Activated T-cell treated with anti-CD3 and anti-CD28 coated beads, Interleukin-2, amount 50 U/mL, for 48 hours (primary cell): ENCODE results near the gene CFAP300.
A peak's percentile ranks its signal among the peaks of the same experiment; 100 is the strongest.

Experiments used
- DNase-seq, 2 experiments: peaks; one replicate each; pipeline ENCODE4 v3.0.0-alpha.2; 2020

Gene CFAP300

DNA sequence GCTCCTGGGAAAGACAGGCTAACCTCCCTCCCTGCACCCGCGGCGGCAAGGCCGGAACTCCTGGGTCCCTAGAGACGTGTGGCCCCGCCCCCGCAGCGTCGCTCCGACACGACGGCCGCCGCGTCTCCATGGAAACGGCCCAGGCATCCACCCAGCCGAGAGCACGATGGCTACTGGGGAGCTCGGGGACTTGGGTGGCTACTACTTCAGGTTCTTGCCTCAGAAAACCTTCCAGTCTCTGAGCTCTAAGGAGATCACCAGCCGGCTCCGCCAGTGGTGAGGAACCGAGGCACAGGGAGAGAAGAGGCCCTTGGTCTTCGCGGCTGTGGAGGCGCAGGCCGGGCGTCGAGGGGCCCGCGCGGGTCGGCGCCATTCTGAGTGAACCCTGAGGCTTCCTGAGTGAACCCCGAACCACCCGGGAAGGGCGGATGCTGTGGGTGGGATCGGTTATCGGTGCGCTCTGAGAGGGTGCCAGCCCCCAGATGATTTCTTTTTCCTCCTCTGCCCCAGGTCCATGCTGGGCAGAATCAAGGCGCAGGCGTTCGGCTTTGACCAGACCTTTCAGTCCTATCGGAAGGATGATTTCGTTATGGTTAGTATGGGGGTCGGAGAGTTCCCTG, at the start of gene CFAP300:
CFAP300 (plus strand) TSS at position 133 of the 620 bp plus-strand sequence; CDS start at position 167, 34 bp downstream.
- peak; percentile 58 to 71 for DNase-seq

DNA sequence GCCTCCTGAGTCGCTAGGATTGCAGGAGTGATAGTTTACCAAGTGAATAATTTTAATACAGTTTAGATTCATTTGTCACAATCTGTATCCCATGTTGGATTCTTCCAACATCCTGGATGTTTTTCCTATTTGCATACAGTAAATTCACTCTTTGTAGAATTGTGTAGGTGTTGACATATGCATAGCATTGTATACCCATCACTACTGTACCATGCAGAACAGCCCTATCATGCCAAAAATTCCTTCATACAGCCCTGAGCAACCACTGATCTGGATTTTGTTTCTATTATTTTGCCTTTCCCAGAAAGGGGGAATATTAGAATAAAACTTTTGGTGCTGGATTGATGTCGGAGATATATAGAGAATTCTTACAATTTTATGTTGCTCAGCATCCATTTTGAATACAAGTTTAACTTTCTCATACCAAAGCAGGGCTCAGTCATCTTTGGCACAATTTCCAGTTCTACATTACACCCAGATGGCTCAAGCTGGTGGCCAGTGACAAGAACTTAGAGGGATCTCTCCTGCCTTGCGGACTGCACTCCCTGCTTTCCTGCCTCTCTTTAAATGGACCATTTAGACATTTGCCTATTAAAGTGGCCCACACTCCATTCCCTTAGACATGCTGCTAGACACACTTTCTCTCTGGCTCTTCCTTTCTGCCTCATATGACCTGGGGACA, 45.4 kb upstream of the CFAP300 start:
- no peak for DNase-seq

DNA sequence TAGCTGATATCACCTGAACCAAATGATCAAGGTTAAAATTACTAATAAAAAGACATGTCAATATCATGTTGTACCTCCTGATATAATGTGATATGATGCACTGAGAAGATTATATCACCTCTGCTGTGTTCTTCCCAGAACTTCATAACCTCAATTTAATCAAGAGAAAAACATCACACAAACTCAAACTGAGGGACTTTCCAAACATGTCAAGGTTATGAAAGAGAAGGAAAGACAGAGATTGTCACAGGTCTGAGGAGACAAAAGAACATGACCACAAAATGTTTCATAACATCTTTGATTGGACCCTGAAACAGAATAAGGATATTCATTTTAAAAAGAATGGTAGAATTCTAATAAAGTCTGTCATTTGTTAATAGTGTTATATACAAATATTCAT, 43.0 kb upstream of the CFAP300 start:
- DNase-seq = no peak

DNA sequence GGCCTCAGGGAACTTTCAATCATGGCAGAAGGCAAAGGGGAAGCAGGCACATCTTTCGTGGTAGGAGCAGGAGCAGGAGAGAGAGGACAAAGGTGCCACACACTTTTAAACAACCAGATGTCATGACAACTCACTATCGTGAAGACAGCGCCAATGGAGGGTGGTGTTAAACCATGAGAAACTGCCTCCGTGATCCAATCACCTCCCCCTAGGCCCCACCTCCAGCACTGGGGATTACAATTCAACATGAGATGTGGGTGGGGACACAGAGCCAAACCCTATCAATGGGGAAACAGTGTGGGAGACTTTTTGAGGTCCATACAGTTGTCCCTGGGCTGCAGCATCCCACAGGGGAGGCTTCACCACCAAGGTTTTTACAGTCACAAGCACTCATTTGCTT, 41.9 kb upstream of the CFAP300 start:
- no peak for DNase-seq

DNA sequence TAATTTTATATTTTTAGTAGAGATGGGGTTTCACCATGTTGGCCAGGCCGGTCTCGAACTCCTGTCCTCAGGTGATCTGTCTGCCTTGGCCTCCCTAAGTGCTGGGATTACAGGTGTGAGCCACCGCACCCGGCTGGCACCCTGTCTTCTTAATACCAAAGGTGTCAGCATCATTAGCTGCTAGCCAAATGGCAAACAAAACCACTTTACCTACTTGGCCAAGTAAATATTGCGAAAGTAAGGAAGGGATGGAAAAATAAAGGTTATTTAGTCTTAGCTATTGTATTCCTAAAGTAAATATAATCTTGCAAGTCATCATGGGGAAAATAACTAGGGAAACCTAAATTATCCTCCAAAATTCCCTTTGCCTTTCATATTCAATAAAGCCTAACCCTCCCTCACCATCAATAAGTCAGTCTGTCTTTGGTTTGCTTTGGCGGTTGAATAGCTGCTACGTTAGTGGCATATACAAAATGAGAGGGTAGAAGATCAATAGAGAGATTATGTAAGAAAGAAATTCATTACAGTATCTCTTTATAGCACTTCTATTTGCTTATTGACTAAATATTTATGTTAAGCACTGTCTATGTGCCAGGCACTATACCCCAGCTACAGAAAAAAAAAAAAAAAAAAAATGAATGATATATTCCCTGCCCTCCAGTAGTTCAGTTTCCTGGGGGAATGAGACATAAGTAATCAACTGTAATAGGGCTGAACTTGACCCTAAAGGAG, 40.2 kb upstream of the CFAP300 start:
- no peak for DNase-seq

DNA sequence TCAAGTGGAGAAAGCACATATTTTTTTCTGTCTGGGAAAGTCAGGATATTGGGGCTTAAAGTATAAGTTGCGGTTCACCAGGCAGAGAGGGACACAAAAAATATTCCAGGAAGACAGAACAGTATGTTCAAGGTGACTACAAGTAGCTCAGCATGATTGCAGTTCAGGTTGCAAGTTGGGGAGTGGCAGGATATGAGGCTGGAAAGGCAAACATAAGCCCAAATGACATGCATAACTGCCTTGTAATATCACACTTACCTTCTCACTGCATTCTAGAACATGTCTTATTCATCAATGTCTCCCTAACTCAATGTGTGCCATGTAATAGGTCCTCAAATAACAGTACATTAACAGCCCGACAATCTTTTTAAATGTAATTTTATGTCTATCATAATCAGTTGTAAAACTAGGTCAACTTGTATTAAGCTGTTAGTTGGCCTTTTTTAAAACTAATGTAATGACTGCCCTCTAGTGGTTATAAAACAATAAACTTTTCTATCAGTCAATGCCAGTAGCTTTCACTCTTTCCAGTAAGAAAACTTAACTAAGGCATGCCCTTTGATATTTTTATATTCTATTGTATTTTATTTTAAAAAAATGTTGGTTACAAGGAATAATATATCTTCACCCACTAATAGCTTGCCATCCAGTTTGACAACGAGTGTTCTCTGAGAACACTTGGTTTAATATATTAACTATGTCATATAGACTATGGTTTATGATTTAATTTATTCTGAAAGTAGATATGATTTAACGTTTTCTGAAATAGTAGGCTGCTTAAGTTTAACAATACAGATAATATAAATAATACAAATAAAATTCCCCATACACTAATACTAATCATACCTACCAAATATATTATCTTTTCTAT, 39.4 kb upstream of the CFAP300 start:
- no peak for DNase-seq

DNA sequence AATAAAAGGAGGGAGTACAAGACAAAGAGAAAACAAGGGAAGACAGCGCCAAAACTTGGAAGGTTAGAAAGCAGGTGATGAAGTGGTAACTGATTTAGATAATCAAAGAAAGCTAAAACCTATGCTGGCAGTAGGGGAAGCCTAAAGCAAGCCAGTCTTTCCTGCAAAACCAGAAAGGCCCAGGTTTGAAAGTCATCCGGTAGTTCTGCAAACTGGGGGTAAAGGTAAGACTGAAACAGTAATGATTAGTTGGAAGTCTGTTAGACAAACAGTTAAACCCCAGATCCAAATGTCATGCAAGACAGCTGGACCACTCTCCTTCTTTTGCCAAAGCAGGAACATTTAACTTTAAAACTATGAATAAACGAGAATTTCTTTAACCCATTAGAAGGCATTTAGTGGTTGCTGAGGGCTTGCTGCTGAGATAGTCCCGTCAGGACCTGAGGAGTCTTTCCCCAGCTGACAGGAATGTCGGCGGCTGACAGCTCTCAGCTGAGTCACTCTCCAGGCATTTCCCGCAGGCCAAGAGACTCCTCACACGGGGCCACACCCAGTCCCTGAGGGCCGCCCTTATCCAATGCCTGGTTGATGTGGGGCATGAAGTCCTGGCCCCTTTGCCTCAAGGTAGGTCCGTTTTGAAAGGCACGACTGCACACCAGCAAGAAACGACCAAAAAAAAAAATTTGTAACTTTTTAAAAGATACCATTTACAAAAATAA, 36.3 kb upstream of the CFAP300 start:
- no peak for DNase-seq

DNA sequence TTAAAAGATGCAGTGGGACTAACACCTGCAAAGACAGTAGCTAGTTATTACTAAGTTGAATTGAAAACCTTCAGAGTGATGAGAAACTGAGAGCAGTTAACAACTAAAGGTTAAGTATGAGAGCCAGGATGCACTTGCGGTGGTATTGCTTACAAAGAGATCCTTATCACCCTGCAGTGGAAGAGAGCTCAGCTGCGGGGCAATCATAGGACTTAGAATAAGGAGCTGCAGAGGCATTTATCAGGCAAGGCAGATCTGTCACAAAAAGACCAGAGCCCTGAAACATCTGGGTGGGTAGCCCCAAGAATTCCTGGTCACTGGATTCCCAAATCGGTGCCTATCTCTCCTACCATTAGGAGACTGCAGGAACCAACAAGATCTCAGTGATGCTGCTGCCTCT, 34.3 kb upstream of the CFAP300 start:
- DNase-seq = no peak

DNA sequence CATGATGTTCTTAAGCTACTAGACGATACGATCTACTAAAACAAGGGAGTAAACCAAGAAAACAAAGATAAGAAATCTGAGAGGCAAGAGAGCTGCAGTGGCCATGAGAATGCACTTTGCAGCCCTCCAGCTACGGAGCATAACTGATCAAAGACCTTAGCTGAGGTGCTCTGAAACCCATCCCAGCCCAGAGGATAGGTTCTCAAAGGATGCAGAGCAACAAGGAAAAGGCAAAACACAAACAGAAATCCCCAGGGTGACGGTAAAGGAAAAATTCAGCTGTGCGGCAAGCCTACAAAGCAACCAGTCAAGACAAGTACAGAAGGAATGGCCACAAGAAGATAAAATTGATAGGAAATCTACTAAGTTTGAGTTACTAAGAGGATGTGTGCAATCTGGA, 32.5 kb upstream of the CFAP300 start:
- DNase-seq = no peak

DNA sequence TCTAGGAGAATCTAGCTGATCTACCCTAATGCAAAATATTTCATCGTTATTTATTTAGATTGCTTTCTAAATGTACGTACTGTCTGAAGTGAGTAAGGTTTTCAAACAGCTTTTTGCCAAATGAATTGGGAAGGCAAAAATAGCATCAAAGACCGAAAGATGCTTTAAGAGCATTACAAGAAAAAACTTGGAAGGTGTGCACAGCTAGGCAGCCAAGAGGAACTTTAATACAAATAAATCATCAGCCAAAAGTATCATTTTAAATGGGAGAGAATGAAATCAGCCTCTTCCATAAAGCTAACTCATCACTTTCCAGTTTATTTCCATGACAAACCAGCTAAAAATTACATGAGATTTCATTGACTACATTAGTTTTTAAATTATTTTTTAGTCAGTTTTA, 30.2 kb upstream of the CFAP300 start:
- DNase-seq = no peak

DNA sequence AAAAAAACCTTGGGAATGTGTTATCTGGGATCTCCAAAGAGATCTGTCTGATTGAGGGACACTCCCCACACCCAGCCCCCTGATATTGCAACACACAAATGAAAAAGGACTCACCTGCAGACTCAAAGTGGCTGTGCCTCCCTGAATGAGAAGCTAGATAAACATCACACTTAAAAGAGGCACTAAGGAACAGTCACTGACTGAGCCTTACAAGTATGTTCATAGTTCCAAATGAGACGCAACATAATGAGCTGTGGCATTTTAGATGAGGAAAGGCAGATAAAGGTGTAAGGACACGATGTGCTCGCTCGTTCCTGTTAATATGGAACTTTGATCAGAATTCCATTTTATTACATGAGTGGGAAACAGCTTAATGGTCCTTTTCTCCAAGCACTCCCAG, 21.0 kb upstream of the CFAP300 start:
- DNase-seq = no peak

DNA sequence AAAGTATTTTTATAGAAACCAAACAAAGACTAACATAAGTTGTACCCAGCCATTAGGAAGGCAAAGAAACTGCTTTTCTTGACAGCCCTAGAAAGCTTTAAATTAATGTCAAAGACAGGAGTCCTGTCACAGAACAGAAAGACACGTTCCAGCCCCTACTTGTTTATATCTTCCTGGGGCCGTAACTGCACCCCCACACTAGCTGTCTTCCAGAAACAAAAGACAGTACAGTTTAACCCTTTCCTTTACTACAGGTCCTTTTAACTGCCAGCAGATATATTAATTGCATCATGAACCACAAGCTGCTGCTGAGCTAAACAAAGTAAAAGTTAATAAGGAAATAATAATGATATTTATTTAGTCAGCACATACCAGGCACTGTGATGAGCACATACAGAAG, 20.3 kb upstream of the CFAP300 start:
- DNase-seq = no peak

DNA sequence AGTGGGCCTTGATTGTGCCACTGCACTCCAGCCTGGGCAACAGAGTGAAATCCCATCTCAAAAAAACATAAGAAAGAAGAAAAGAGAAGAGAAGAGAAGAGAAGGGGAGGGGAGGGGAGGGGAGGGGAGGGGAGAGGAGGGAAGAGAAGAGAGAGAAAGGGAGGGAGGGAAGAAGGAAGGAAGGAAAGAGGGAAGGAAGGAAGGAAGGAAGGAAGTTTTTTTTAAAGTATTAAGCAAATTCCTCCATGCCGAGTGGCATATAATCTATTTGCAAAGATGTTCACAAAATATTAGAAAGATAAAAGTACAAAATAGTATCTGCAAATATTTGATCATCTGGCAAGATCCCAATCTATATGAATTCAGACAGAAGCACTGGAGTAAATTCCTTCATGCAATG, 10.5 kb upstream of the CFAP300 start:
- DNase-seq = no peak

DNA sequence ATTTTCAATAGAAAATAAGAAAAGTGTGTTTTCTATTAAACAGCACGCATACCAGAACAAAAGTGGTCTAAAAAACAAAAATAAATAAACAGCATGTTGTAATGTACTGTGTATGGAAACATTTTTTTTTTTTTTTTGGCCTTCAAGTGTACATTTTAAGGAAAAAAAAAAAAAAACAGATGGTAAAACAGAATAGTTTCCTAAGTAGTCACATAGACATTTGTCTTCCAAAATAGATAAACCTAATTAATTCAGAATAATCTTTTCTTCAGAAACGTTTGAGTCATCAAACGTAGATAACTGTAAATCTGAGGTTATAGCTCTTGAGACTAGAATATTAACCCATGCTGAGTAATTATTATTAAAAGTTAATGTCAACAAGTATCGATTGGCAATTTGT, 396 bp upstream of the CFAP300 start:
- DNase-seq = no peak

DNA sequence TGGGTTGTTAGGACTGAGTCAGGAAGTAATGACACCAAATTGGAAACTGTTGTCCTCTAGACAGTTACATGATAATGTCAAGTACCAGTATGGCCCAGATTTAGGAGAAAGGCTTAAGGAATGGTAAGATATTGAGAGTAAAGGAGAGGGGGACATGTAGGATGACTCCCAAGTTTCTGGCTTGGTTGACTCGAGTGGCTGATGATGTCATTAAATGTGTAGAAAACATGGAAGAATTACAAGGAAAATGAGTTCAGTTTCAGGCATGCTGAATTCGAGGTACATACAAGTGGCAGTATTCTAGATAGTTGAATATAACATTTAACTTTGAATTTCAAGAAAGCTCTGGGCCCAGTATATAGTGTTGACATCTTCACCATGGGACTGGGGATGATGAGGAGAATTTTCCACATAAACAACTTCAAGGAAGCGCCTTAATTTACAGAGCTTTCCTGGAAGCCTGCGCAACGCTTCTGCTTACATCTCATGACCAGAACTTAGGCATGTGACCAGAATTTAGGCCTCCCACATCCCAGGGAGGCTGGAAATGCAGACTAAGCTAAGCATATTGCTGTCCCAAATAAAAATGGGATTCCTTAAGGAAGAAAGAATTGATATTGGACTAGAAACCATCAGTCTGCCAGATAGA, 3.8 kb downstream of the CFAP300 start:
- no peak for DNase-seq

DNA sequence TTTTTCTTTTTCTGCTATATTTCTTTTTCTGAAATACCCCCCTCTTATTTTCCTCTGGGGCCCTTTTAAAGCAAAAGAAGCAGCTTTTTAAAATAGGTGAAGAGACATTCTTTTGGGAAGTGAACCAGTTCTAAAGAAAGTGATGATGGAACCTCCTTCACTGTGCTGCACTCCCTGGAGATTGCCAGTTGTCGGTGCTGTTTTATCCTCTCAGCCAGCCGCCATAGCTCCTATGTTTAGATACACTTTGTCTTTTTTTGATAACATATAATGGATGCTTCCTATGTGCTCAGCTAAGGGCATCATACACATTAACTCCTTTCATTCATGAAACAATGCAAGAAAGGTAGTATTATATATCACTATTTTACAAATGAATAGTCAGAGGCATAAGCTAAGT, 14.0 kb downstream of the CFAP300 start:
- no peak for DNase-seq

DNA sequence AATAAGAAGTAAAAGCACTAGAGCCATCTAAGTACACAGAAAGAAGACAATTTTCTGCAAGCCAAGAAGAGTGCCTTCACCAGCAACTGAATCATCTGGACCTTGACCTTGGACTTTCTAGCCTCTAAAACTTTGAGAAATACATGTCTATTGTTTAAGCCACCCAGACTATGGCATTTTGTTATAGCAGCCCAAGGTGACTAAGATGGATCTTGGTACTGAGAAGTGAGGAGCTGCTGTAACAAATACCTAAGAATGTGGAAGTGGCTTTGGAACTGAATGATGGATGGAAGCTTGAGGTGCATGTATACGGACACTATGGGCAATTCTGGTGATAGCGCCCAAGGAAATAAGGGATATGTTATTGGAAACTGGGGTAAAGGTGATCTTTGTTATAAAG, 14.9 kb downstream of the CFAP300 start:
- no peak for DNase-seq

DNA sequence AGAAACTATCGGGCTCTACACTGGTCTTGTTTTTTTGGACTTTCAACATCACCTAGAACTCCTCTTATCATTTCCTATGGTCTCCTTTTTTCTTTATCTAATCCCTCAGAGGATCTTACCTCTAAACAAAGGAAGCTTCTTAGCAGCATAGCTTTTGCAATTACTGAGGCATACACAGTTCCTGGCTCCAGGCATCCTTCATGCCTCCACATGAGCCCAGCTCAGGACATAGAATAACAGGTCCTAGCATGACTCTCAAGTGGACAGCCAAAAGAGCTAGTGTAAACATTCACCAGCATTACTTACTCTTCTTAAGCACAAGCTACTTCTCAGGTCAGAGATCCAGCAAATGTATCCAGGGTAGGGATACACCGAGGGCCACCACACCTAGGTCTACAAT, 17.1 kb downstream of the CFAP300 start:
- no peak for DNase-seq

DNA sequence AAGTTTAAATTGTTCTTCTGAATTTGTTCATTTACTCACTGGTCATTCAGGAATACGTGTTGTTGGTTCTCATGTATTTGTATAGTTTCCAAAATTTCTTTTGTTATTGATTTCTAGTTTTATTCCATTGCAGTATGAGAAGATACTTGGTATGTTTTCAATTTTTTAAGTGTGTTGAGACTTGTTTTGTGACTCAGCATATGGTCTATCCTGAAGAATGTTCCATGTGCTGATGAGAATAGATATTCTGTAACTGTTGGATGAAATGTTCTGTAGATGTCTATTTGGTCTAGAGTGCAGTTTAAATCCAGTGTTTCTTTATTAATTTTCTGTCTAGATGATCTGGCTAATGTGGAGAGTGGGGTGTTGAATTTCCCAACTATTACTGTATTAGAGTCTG, 23.5 kb downstream of the CFAP300 start:
- DNase-seq = no peak

DNA sequence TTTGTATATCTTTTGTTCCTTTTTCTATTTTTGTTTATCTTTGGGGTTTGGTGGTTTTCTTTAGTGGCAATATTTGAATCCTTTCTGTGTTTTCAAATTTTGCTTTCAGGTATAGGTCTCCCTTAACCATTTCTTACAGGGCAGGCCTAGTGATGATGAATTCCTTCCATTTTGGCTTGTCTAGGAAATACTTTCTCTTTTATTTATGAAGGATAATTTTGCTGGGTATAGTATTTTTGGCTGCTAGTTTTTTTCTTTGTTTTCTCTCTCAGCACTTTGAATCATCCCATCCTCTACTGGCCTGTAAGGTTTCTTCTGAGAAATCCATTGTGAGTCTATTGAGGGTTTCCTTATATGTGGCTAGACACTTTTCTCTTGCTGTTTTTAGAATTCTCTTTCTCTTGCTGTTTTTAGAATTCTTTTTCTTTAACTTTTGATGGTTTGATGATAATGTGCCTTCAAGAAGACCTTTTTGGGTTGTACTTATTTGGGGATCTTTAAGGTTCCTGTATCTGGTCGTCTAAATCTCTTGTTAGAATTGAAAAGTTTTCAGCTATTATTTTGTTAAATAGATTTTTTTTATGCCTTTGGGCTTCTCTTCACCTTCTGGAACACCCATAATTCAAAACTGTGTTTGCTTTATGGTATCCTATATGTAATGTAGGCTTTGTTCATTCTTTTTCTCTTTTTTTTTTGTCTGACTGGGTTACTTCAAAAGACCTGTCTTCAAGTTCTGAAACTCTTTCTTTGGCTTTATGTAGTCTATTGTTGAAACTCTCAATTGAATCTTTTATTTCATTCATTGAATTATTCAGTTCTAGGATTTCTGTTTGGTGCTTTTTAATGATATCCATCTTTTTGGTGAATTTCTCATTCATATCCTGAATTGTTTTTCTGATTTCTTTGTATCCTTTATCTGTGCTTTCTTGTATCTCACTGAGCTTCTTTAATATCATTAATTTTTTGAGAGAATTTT, 24.5 kb downstream of the CFAP300 start:
- no peak for DNase-seq

DNA sequence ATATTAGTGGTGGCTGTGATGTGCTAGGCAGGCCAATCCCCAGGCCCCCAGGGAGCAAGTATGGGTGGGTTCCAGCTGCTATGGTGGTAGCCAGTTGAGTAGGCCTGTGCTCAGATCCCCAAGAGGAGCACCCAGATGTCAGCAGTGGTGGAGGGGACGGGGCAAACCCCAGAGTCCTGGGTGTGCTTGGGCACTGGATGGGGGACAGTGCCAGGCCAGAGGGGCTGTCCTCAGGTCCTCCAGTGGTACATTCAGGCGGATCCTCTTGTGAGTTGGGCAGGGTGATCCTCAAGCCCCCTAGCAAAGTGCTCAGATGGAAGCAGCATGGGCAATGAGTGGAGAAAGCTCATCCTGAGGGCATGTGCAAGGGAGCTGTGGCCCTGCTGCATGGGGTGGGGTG, 26.0 kb downstream of the CFAP300 start:
- no peak for DNase-seq
